Calu3 (cell line): ENCODE data around the gene FAM217A. TPM values are rescaled to one million over a fixed set of nuclear protein-coding genes. Genes with fewer than 3 reads are reported as not detected.

Experiments
- BruUV-seq: library from RNA; stranded (reverse); fragments of 400-500 nt; replicated peaks from 2 replicates; lab custom pipeline; 2021; lab: Mats Ljungman, UMichigan
- CTCF ChIA-PET: fragments of 300-600 bp; sonication (Branson Sonifier 250); formaldehyde crosslinking; loops from one replicate; lab custom pipeline; 2022; ENCODE audit warnings: antibody characterized with exemption; lab: Charles Lee
- DNase-seq: peaks from one replicate; pipeline ENCODE4 v3.0.0; 2022
- H3K27ac Mint-ChIP-seq: one replicate; pipeline ENCODE4 v1.8.0; 2022; ENCODE audit warnings: mixed read lengths; ENCODE audit not compliant: unreplicated experiment
- H3K27me3 Mint-ChIP-seq: one replicate; pipeline ENCODE4 v1.8.0; 2022; ENCODE audit warnings: mixed read lengths; ENCODE audit not compliant: unreplicated experiment
- H3K36me3 Mint-ChIP-seq: one replicate; pipeline ENCODE4 v1.8.0; 2022; ENCODE audit warnings: mild to moderate bottlenecking, moderate library complexity, mixed read lengths; ENCODE audit not compliant: insufficient read depth, unreplicated experiment
- H3K4me1 Mint-ChIP-seq: one replicate; pipeline ENCODE4 v1.8.0; 2022; ENCODE audit warnings: mild to moderate bottlenecking, low read depth, mixed read lengths; ENCODE audit not compliant: unreplicated experiment
- H3K4me3 Mint-ChIP-seq: one replicate; pipeline ENCODE4 v1.8.0; 2022; ENCODE audit warnings: mild to moderate bottlenecking, low read depth, moderate library complexity, mixed read lengths; ENCODE audit not compliant: unreplicated experiment
- H3K9me3 Mint-ChIP-seq: one replicate; pipeline ENCODE4 v1.8.0; 2022; ENCODE audit warnings: low read depth, mixed read lengths; ENCODE audit not compliant: unreplicated experiment
- intact Hi-C: fragments of 100-400 bp; cut with micrococcal nuclease; formaldehyde crosslinking; loops from one replicate; pipeline ENCODE4 v1.10.0; 2022; ENCODE audit not compliant: unreplicated experiment
- total RNA-seq: library from RNA; stranded (reverse); gene quantifications from 2 replicates; pipeline ENCODE4 v1.2.3, GENCODE V29; 2022
- TF ChIP-seq, protein P1 (sequence below): fragments of 200-600 bp; IDR thresholded peaks from one replicate; pipeline ENCODE4 v1.8.0; 2022; ENCODE audit warnings: antibody characterized with exemption; ENCODE audit not compliant: unreplicated experiment

The FAM217A gene
- total RNA-seq, 1 experiment from 2014 or later, result not detected

DNA sequence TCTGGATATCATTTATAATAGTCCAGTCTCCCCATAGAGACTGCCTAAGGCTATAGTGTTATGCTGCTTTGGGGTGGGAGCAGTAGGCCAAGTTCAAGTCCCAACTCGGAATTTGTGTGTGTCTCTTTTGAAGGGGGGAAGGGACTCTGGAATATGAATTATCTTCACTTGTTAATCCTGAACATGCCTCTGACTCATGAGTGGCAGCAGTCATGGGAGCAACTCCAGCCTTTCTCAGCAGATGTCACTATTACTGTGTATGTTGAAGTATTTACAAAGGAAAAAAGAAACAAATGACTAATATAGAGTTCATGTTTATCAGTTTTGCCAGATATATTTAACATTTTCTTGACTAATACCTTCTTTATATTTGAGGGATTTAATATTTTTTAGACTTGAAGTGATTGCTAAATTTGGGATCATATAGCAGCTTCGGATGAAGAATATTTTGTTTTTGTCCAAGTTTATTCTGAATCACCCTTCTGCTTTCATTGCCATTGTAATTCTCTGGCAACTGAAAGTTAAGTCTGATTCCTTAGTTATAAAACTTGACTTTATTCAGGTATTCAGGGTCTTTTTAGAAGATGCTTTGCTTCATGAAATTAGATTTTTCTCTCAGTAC, 23.4 kb downstream of the FAM217A start:
- intact Hi-C loops, result loop anchor here (1.0 kb wide), 1 partner anchor 101 kb away; no protein-coding TSS in a partner anchor
- DNase-seq, result peak; percentile 11
- Mint-ChIP-seq H3K27ac (no peak overlapping the region), H3K27me3 (no peaks in the 10 kb centered on the region), H3K4me1 (peaks cover 9% of the 10 kb centered on the region), H3K4me3 (no peak overlapping the region), H3K9me3 (no peaks in the 10 kb centered on the region), H3K36me3 (peaks cover 42% of the 10 kb centered on the region)
- CTCF ChIA-PET, result interaction anchor here (0.5 to 1.0 kb wide), 3 partner anchors 18 to 100 kb away, joined by 3 to 4 read pairs (median 4); no protein-coding TSS in a partner anchor
- no TSS peak for BruUV-seq
- TF ChIP-seq, protein P1, sequence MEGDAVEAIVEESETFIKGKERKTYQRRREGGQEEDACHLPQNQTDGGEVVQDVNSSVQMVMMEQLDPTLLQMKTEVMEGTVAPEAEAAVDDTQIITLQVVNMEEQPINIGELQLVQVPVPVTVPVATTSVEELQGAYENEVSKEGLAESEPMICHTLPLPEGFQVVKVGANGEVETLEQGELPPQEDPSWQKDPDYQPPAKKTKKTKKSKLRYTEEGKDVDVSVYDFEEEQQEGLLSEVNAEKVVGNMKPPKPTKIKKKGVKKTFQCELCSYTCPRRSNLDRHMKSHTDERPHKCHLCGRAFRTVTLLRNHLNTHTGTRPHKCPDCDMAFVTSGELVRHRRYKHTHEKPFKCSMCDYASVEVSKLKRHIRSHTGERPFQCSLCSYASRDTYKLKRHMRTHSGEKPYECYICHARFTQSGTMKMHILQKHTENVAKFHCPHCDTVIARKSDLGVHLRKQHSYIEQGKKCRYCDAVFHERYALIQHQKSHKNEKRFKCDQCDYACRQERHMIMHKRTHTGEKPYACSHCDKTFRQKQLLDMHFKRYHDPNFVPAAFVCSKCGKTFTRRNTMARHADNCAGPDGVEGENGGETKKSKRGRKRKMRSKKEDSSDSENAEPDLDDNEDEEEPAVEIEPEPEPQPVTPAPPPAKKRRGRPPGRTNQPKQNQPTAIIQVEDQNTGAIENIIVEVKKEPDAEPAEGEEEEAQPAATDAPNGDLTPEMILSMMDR, result no peak

DNA sequence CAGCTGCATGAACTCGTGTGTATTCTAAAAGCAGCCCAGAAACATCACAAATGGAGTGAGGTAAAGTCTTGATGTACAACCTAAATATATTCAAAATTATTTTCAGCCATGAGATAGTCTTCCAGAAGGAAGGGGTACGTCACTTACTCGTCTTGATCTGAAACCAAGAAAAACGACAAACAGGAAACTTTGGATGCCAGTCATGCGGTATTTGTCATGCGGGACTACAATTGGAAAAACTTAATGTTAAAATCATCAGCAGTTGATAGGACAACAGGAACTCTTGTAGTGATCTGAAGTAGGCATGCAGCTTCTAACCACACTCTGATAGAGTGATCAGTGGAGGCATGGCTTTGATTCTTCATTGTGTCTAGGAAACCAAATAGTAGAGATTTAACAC, 29.7 kb downstream of the FAM217A start:
- BruUV-seq, result no TSS peak
- Mint-ChIP-seq H3K36me3 (peaks cover 19% of the 10 kb centered on the region), H3K4me3 (no peak overlapping the region), H3K27me3 (no peaks in the 10 kb centered on the region), H3K27ac (no peak overlapping the region), H3K4me1 (no peaks in the 10 kb centered on the region), H3K9me3 (no peaks in the 10 kb centered on the region)
- TF ChIP-seq, protein P1, result no peak
- DNase-seq, result no peak
- CTCF ChIA-PET, result no interaction called here
- intact Hi-C loops, result no loop called here

DNA sequence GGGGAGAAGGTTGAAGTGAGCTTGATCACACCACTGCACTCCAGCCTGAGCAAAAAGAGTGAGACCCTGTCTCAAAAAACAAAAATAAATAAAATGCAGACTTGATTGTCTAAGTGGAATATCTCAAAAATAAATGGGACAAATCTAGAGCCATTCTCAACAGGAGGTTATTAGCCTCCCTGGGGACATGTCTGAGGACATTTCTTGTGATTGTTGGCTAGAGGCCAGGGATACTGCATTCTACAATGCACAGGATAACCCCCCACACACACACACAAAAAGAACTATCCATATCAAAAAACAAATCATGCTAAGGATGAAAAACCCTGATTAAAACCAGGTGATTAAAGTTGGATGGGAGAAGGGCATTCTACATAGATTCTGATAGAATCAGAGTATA, 37.5 kb downstream of the FAM217A start:
- Mint-ChIP-seq H3K27me3 (no peaks in the 10 kb centered on the region), H3K36me3 (peaks cover 45% of the 10 kb centered on the region), H3K9me3 (no peaks in the 10 kb centered on the region), H3K4me1 (no peaks in the 10 kb centered on the region), H3K27ac (no peak overlapping the region), H3K4me3 (no peak overlapping the region)
- no TSS peak for BruUV-seq
- intact Hi-C loops, result no loop called here
- no peak for DNase-seq
- TF ChIP-seq, protein P1, result no peak
- CTCF ChIA-PET, result no interaction called here

DNA sequence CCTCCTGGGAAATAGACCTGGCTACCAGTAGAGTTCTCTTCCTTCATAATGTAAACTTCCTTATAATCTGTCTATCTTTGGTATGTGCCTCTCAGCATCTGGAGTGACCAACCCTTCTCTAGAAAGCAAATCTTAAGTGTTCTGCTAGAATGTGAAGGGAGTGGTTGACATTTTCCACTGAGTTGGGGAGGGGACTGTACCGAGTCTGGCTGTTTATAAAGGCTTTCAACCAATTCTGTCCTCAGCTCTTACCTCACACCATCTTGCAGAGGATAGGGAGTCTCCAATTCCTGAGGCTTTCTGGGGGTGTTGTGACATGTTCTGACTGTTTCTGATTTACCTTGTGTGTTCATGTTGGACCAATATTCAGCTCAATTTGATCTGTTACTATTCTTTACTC, 39.6 kb downstream of the FAM217A start:
- no peaks in the 10 kb centered on the region for H3K9me3 Mint-ChIP-seq
- no peak for DNase-seq
- TF ChIP-seq, protein P1, result no peak
- H3K27ac Mint-ChIP-seq, result no peak overlapping the region
- intact Hi-C loops, result no loop called here
- no TSS peak for BruUV-seq
- CTCF ChIA-PET, result interaction anchor here (0.6 kb wide), 1 partner anchor 220 kb away, joined by 9 read pairs; no protein-coding TSS in a partner anchor
- peaks cover 50% of the 10 kb centered on the region for H3K36me3 Mint-ChIP-seq
- H3K4me1 Mint-ChIP-seq, result no peaks in the 10 kb centered on the region
- no peaks in the 10 kb centered on the region for H3K27me3 Mint-ChIP-seq
- H3K4me3 Mint-ChIP-seq, result no peak overlapping the region
